NOMO-1 treated with dmso at 0.1 percent for 144 hours (cell line): ENCODE results near the gene FYCO1.

Experiments used
- DNase-seq: peaks from one replicate; lab custom pipeline; 2025; ENCODE audit not compliant: unreplicated experiment; lab: John Stamatoyannopoulos, UW

FYCO1 gene

DNA sequence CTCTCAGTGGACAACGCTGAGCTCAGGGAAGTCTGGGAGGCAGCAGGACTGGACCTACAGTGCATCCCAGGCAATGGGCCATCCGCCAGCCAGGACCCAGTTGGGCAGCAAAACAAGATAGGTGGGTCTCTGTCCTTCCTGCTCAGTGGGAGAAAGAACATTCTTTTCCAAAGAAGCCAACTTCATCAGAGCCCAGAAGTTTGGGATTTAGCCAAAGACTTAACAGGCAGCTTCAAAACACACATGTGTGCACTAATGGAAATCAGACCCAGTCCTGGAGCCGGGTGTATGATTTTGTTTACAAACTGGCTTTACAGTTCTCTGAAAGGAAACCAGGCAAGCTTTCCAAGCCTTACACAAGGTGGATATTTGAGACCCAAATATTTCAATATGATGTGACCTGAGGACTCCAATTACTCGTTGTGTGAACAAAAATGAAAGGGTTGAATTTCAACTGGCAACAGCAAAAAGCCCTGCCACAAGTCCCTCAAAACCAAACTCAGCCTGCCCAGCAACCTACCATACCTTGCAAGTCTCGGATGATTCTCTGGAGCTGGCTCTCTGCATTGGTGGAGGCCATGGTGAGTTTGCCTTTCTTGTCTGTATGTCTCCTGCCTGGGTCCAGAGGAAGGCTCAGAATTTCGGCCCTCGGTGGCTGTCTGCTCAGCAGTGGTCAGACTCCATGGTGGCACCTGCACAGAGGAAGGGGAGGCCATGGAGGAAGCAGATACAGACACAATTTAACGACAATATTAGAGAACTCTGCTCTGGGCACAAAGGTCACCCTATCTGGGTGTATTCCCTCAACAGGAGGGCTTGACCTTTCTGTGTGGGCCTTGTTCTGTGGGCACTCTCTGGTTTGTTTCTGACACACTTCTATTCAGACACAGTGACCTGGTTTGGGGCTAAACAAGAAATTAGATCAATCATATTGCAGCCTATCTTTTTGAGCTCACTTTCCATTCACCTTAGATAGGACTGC lies 11.0 kb downstream of the FYCO1 start:
- no peak for DNase-seq

DNA sequence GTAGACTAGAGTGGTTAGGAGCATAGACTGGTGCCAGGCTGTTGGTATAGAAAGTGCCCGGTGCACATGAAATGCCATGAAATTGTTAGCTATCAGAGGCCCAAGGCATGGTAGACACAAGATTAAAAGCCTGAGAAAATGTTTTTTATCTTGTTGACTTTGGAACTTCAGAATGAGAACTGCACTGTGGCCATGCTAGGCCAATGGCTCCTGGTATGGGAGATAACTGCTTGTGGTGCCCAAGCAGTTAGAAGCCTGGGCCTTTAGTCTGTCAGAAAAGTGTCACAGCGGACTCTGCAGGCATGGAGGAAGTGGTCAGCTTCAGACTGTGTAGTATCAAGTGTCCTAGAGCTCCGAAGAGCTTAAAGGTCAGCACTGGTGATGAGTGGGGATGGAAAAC lies 11.9 kb downstream of the FYCO1 start:
- no peak for DNase-seq

DNA sequence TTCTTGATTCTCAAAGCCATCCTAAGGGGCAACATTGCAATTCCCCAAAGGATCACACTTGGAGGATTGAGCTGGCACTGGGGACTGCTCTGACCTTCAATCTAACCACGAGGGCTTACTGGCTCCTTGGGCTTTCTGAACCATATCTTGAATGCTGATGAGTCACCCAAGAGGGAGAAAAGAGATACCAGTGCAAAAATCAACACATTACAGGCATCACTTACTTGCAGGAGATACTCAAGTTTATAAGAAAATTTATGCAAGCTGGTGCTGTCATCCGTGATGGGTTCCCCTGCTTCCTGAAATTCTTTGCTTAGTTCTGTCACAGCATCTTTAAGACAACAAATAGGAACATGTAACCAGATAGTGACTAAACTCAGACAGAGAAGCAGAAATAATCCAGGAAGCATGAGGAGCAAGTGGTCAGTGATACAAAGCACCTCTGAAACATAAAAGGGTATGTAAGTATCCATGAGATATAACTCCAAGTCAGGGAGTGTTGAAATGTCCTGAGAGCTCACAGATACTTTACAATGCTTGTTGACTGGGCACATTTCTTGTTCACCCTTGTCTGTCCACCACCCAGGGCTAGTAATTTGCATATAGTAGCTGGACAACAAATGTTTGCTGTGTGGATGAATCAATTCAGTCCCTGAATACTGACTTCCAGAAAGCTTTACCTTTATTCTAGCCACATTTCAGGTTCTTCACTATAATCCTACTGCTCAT lies 14.1 kb downstream of the FYCO1 start:
- no peak for DNase-seq

DNA sequence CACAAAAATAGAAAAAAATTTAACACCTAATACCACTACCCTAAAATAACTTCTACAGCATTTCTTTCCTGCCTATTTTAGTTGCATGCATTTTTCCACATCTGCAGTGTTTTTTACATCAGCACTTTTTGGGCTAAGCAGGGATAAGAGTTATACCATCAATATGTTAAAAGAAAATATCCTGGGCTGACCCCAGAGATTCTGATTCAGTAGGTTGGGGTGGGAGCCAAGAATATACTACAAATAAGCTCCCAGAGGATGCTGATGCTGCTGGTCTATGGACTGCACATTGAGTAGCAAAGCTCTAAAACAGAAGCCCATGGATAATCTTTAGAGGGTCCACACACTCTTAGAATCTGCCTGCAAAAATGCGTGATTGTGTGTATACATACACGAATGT lies 14.8 kb downstream of the FYCO1 start:
- no peak for DNase-seq

DNA sequence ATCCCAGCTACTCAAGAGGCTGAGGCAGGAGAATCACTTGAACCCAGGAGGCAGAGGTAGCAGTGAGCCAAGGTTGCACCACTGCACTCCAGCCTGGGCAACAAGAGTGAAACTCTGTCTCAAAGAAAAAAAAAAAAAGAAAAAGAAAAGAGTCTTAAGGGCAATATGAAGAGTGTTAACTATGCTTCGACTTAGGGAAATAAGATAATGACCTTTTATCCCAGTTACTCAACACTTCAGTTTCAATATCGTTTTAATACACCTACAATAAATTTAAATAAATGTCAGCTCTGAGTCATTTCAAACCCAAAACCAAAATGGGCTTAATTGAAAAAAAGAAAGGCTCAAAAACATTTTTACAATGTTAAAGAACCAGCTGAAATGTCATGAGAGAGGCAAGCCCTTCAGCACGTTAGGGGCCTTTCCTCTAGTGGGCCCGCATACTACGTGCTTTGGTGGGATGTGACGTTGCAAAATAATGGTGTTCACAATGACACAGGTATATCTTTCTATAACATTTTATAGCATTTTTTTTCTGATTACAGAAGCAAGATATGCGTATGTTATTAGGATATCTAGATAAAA lies 15.3 kb downstream of the FYCO1 start:
- no peak for DNase-seq

DNA sequence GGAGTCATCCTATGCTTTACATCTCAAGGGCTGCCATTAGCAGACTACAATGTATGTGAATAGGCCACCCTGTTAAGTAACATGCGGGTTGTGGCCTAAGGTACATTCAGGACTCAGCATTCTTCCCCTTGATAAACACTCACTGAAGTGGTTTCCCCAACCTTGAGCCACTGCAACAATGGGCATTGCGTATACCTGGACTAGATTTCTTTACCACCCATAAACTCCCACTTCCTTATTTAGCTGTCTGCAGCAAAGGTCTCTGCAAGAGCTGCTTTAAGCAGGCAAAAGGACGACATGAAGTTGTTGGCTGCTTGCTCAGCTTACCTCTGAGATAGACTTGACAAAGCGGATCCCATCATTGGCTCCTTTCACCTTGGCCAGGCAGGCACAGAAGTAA lies 16.2 kb downstream of the FYCO1 start:
- DNase-seq: peak; percentile 57

DNA sequence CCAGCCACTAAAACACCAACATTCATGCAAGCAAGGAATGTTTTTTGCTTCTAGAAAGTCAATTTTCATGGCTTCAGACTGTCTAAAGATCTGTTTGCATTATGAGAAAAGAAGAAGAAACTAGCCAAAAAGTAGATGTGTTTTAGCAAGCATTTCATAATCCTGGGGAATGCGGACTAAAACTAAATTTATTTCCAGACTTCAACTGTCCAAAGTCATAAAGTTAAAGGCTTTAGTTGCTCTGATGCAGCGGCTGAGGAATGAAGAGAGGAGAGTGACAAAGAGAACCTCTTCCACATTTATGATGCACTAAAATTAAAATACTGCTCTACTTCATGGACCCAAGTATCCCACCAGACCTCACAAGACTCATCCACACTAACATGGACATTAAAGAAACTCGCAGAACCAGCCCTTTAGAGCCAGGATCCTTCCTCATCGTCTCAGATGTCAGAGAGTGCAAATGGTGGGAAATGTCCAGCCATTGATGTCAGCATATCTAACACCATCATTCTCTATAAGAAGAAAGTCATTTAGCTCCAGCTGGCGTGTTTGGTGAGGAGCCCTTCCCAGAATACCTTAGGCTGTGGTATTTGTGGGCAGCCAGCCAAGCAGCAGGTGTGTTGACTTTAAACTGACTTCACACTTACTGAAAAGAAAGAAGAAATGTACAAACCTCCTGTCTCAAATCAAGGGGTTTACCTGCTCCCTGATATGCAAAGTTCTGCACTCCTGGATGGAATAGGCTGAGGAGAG lies 17.4 kb downstream of the FYCO1 start:
- DNase-seq: no peak

DNA sequence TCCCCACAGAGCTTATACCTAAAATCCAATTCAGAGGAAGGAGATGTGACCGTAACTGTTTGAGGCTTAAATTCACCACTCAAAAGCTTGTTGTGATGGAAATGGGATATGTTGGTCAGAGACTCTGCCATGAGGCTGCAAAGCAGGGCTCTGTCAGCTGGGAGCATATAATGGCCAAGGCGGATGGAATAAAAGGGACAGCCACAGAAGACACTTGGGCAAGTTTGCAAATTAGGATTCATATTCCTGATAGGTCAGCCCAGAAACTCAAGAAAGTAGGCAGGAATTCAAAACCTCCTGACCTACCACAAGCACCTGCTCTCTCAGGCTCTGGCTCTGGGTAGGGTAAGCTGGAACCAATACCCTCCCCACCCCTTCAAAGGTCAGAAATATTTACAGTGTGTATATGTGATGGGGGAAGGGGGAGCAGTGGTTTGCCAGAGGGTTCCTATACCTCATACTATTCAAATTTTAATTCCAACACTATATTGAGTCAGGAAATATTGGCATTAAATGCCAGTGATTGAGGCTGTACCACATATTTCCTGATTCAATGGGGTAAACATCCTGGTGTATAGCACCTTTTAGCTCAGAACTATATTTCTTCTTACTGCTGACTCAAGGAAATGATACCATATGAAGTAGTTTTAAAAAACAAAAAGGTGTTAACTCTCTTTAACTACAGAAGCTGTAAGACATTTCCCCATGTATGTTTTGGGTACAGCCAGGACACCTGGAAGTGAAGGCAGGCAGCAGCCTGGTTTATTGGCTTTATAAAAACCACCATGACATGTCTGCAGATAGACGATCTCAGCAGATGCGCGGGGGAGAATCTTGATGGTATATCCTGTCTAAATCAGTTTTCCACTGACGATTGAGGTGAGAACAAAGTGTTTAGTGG lies 19.2 kb downstream of the FYCO1 start:
- no peak for DNase-seq

DNA sequence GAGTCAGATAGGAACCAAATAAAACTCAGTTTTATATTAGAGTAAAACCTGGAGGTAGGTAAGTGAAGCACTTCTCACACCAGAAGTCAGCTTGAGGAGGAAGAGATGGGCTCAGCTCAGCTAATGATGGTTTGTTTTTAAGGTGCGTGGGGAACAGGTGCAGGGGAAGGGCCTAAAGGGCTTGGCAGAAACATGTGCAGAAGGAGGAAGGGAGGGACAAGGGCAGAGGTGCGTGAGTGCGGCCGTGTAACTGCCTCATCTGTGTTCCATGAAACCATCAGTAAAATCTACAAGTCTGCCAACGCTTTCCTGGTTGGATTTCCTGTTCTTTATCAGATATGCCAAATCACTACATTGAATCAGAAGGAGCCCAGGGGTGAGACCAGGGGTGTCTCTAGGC lies 19.9 kb downstream of the FYCO1 start:
- DNase-seq: no peak

DNA sequence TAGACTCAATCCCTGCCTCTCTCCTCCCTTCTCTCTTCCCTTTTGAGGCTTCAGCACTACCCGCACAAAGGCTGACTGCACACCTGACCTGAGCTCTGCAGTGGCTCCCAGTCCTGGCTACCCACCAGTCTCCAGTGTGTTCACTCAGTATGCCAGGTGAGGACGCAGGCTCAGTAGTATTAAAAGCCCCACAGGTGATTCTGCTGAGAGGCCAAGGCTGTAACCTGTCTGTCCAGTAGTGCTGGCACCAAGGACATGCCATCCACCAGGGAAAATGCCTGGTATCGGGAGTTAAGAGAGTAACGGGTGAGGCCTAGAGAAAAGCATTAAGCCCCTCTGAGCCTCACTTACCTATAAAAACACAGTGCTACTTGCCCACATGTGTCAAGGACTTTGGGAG lies 20.9 kb downstream of the FYCO1 start:
- DNase-seq: no peak

DNA sequence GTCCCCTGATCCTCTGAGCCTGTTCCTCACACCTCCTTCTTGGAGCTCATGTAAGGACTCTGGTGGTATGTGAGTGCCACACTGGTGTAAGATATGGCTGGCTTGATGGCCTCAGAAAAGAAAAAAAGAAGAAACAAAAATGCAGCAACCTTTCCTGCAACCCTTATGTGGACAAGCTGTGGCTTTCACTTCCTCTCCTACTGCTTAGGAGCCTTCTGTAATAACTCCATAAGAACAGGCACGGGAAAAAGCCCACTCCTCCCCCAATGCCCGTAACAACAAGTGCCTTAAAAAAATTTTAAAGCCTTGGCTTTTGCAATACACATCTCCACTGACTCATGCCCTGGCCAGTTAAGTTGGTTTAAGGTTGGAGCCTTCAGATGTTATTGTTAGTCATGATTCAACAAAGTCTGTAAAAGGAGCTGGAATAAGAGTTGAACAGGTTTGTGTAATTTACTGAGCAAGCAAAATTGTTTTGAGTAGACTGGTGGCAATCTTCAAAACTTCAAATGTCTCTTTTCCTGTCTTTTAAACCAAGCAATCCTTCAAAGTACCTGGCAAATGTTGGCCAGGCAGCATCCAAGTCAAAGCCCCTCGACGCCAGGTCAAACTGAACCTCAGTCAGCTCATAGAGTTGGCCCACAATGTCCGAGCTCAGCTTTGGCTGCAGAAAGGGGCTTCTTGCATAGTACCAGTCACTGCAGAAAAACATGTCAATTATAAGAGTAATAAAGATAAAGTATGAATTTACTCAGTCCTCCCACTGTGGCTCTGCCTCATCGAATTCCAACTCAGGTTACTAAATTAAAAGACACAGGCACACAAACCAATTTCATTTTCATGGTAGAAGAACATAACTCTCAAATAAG lies 22.9 kb downstream of the FYCO1 start:
- DNase-seq: peak; percentile 97

DNA sequence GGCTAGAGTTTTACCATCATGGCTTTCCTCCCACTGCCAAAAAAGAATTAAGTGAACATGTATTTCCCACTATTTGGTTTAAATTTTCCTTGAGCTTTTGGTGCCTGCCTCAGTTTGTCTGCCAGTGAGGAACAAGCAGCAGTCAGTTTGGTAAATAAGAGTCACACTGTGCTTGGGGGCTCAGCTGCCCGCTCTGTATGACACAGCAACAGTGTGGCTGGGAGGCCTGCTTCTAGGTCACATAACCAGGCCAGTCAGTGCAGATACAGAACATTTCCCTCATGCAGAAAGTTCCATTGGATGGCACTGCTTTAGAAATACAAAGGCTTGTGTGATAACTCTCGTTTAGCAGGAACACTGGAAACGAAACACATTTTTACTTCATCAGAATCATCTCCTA lies 25.7 kb downstream of the FYCO1 start:
- DNase-seq: no peak

DNA sequence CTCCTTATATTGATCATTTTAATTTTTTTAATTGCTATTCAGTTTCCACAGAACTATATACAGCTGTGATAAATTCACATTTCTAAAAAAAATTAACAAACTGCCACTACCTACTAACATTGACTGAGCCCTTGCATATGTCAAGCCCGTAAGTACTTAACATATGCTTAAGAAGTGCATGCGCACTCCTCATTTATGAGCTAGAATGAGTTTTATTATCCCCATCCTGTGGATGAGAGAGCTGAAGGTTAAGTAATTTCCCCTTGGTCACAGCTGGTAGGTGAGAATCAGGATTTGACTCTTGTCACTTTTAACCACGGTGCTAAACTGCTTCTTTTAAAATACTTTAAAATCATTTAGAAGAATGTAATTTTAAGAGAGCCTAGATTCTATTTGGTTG lies 26.5 kb downstream of the FYCO1 start:
- no peak for DNase-seq

DNA sequence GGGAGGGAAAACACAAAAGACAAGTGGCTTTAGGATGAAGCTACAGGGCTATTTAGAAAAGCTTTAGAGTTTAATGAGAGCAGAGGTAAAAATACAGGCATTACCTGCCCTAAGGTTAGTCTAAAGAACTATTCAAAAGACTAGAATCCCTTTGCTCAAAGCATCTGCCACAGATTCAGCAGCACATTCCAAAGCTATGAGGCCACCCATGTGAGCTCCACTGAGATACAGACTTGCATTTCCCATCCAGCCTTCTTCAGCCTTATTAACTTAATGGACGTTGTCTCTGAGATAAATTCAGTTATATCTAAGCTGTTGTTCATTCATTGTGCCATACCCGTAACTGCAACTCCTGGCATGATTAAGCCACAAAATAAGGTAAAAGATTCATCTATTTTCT lies 26.9 kb downstream of the FYCO1 start:
- no peak for DNase-seq

DNA sequence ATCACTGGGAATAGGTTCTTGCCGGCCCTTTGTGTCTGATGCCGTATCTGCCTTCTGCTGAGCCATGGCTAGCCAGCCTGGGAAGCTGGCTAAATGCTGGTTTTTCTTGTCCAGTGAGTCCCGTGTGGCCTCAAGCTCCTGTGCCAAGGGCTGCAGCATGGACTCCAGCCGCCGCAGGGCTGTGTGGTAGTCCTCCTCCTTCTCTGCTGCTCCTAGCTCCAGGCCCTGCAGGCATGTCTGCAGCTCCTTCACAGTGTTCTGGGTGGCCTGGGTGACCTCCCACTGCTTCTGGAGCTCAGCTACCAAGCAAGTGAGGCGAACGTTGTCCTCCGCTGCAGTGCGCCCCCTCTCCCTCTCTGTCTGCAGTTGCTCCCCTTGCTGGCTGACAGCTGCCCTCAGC lies 27.5 kb downstream of the FYCO1 start:
- DNase-seq: no peak

DNA sequence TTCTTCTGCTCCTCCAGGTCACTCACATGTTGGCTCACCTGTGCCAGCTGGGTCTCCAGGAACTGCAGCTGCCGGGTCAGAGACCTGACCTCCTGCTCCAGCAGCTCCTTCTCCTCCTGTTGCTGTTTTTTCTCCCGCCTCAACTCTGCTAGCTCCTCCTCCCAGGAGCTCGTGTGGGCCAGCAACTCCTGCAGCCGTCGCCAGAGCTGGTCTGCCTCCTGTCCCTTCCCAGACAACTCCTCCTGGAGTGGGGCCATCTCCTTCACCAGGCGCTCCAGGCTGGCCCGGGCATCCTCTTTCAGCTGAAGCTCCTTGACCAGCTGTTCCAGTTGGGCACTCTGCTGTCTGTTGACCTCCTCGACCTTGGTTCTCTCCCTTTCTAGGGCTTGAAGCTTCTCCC lies 27.9 kb downstream of the FYCO1 start:
- DNase-seq: no peak

DNA sequence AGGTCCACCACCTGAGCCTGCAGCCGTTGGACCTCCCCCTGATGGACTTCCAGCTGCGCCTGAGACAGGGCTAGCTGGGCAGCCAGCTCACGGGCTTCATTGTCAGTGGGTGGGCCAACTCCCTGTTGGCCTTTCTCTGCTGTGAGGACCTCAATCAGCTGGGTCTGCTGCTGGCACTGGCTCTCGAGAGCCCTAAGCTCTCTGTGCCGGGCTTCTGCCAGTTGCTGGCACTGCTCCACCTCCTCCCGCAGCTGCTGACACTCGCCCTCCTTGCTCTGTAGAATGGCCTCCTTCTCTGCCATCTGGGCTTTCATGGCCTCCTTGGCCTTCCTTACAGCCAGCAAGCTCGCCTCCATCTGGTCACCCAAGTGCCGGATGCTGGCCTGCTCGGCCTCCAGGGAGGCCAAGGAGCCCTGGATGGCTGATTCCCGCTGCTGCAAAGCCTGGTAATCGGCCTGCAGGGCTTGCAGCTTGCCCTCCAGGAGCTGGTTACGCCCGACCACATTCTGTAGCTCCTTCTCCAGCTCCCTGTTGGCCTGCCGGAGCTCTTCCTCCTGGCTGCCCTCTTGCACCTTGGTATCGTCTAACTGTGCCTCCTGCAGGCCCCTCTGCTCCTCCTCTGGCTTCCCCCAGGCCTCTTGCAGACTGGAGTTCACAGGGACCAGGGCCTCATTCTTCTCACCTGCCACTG lies 28.5 kb downstream of the FYCO1 start:
- no peak for DNase-seq

DNA sequence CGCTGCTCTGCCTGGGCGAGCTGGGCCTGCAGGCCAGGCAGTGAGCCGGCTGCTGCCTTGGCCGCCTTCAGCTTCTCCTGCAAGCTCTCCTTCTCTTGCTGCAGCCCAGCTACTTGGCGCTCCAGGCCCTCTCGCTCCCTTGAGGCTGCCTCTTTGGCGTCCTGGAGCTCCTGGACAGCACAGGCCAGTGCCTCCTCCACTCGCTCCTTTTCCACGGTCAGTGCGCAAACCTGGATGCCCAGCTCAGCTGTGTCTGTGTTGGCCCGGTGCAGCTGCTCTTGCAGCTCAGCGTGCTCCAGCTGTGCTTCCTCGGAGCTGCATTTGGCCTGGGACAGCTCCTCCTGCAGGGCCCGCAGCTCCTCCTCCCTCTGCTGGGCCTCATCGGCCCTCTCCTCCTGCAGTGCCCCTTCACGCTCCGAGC lies 29.2 kb downstream of the FYCO1 start:
- DNase-seq: no peak

DNA sequence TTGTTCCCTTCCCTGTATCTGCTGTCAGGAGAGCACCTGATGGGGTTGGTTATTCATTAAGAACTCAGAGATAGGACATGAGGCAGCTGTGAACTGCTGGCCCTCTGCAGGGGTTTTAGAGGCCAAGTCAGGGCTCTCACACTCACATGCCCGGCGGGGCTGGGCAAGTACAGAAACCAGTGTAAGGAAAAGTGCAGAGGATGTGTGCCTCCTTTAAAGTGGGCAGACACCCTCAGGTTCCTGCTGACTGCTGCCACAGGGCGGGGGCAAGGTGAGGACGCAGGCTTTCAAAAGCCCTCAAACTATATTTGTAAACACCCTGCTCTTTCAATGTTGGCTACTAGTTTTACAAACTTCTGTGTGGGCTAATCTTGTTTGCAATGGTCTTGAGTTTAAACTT lies 30.0 kb downstream of the FYCO1 start:
- DNase-seq: no peak
